GM18499 (cell line): ENCODE data around the gene ZNF687.
"Not testable (repeated sequence)": the region's sequence is repeated elsewhere in the genome, so short reads cannot be mapped to it uniquely, and the experiment has no call there.

Source experiments
- ATAC-seq: cut with Tn5 transposase; IDR thresholded peaks from one replicate; pipeline ENCODE4 v1.9.1; 2021; ENCODE audit warnings: moderate number of reproducible peaks; ENCODE audit not compliant: insufficient read depth, unreplicated experiment

Gene ZNF687

DNA sequence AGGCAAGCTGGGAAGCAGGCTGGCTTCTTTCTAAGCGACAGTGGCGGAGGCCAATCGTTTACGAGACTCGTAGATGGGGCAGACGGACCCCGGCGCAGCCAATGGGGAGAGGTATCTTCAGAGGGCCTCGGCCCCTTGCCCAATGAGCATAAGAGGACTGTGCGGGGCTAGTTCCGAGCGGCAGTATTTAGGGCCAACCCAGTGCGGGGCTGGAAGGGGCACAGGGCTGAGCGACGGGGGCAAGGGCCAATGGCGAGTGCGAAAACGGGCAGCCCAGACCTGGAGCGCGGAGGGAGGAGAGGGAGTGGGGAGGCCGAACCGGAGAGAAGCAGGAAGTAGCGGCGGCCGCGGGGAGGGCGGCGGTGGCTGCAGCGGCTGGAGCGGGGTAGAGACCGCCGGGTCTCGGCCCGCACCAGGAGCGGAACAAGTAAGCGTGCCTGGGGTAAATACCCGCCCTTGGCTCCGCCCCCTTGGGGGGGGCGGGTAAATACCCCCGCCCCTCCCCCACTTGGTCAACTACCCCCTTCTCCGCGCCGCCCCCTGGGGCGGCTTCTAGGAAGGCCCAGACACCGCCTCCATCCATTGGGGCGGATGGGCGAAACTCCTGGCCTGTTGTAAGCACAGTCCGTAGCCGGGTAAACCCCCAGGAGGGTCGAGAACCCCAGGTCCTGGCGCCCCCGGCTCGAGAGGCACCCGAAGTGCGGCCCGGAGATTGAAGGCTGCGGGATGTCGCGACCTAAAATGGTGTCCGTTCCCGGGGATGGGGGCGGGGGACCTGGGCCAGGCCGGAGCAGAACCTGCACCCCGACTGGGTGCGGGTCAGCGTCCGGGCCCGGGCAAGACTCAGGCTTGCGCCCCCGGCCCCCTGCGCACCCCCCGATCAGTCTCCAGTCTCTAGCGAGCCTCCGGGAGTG lies at the start of gene ZNF687:
ZNF687 (plus strand) TSS at position 331 of the 914 bp plus-strand sequence. CDS start 3,993 bp downstream, outside the sequence.
- ATAC-seq, result peak; percentile 70

DNA sequence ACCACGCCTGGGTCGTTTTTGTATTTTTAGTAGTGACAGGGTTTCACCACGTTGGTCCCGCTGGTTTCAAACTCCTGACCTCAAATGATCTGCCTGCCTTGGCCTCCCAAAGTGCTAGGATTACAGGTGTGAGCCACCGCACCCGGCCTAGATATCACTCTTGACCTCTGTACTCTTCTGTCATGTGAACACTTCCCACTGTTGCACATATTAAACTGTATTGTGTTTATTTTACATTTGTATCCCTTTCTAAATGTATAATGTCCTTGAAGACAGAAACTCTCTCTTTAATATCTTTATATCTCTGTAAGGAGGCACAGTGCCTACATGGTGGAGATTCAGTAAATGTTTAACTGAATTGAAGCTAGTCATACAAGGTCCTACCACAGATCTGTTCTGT lies 46.9 kb upstream of the ZNF687 start:
- no peak for ATAC-seq

GRCh38 chr1:151237678-151238466 lies 44.2 kb upstream of the ZNF687 start:
- no peak for ATAC-seq

GRCh38 chr1:151238467-151238739 lies 43.7 kb upstream of the ZNF687 start:
- no peak for ATAC-seq

- no peak for ATAC-seq
These were observed 39.7 kb upstream of the ZNF687 start for GRCh38 chr1:151242442-151242841.

DNA sequence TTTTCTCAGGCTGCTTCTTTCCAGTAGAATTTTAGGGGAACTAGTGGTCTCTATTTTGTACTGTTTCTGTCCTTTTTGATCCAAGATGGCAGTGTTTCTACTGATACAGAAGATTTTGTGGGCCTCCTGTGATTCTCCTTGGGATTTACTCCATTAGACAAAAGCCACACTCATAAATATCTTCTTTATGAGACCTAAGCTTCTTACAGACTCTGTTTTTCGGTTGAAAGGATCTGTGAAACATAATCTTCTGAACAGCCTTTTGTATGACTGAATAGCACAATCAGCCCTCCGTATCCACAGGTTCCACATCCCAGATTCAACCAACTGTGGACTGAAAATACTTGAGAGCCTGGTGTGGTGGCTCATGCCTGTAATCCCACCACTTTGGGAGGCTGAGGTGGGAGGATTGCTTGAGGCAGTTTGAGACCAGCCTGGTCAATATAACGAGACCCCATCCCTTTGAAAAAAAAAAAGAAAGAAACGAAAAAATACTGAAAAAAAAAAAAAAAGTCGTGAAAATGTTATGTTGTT lies 38.3 kb upstream of the ZNF687 start:
- no peak for ATAC-seq

GRCh38 chr1:151246786-151247185 lies 35.3 kb upstream of the ZNF687 start:
- ATAC-seq, result no peak

GRCh38 chr1:151251656-151252470 lies 30.2 kb upstream of the ZNF687 start:
- ATAC-seq, result no peak

DNA sequence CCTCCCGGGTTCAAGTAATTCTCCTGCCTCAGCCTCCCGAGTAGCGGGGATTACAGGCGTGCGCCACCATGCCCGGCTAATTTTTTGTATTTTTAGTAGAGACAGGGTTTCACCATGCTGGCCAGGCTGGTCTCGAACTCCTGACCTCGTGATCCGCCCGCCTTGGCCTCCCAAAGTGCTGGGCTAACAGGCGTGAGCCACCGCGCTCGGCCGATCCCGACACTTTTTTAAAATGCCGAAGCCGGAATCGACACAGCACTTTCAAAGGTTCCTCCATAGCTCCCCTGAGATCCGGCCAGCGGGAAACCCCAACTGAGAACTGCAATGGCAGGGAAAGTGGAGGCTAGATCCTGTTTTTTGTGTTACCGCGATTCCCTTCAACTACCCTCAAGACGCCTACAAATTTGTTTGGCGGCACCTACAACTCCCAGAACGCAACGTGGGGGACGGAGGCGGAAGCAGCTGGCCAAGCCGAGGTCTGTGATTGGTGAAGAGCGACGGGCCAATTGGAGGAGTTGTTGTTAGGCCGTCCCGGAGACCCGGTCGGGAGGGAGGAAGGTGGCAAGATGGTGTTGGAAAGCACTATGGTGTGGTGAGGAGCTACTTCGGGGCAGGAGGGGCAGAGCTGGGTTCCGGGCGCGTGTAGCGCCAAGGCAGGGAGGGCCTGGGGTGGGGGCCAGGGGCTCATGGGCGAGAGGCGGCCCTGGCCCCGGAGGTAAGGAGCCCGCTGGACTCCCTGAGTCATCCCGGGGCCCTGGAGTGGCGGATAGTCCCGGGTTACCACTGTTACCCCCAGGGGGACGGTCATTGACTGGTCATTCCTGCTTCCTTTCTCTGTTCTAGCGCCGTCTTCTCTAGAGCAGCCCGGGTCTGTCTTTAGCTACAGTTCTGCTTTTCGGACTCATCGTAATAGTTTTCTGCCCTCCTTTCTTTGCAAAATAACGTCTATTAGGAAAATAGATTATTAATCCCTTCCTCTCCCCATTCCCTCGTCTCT lies 27.6 kb upstream of the ZNF687 start, which contains the start of gene PSMD4:
PSMD4 (plus strand) TSS at position 518 of the 997 bp plus-strand sequence; CDS start at position 567, 49 bp downstream.
- peak; percentile 78 for ATAC-seq

GRCh38 chr1:151255381-151255780 lies 26.7 kb upstream of the ZNF687 start:
- ATAC-seq, result no peak

GRCh38 chr1:151259351-151259750 lies 22.7 kb upstream of the ZNF687 start:
- ATAC-seq, result no peak

DNA sequence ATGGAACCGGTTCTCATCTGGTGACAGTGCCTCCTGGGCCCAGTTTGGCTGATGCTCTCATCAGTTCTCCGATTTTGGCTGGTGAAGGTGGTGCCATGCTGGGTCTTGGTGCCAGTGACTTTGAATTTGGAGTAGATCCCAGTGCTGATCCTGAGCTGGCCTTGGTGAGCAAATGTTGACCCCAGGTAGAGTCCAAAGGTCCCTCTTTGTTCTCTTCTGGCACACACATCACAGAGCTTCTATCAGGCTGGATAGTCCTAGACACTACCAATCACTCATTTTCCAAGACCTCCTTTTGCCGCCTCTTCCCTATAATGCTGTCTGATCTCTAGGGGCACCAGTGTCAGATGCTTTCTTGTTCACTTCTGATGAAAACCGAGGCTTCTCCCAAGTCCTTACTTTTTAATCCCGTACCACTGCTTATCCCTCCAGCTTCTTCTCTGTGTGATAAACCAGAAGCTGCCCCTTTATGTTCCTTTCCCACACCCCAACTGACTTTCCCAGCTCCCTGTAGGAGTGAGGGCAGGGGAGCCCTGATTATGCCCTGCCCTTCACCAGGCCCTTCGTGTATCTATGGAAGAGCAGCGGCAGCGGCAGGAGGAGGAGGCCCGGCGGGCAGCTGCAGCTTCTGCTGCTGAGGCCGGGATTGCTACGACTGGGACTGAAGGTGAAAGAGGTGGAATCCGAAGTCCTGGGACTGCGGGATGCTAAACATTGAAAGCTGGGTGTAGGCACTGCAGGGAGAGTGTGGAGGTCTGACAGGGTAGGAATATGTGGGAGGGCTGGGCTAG lies 16.5 kb upstream of the ZNF687 start:
- ATAC-seq, result no peak

- no peak for ATAC-seq
These were observed 15.8 kb upstream of the ZNF687 start for GRCh38 chr1:151266315-151266714.

- ATAC-seq, result no peak
These were observed 15.3 kb upstream of the ZNF687 start for GRCh38 chr1:151266821-151267220.

GRCh38 chr1:151267760-151268159 lies 14.3 kb upstream of the ZNF687 start:
- ATAC-seq, result no peak

- no peak for ATAC-seq
These were observed 8.1 kb upstream of the ZNF687 start for GRCh38 chr1:151273924-151274466.

- not testable (repeated sequence) for ATAC-seq
These were observed 6.8 kb upstream of the ZNF687 start for GRCh38 chr1:151275341-151275740.

DNA sequence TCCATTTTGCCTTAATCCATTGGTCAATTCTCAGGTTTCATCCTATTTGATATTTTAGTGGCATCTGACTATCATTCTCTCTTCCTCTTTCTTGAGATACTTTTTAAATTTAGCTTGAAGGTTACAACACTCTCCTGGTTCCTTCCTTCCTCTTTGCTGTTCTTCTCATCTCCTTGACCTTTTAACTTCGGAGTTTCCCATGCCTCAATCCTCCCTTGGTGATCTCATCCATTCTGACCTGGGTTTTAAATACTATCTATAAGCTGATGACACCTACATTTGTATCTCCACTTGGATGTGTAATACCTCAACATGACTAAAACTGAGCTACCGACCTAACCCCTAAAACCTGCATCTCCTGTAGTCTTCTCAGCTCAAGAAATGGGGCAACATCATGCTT lies 4.8 kb upstream of the ZNF687 start:
- no peak for ATAC-seq
